GM21390 (cell line): ENCODE results near the gene CARD9.
A peak's percentile ranks its signal among the peaks of the same experiment; 100 is the strongest.

ENCODE experiments used
- ATAC-seq: cut with Tn5 transposase; IDR thresholded peaks from one replicate; pipeline ENCODE4 v1.9.1; 2021; ENCODE audit not compliant: unreplicated experiment

The CARD9 gene

DNA sequence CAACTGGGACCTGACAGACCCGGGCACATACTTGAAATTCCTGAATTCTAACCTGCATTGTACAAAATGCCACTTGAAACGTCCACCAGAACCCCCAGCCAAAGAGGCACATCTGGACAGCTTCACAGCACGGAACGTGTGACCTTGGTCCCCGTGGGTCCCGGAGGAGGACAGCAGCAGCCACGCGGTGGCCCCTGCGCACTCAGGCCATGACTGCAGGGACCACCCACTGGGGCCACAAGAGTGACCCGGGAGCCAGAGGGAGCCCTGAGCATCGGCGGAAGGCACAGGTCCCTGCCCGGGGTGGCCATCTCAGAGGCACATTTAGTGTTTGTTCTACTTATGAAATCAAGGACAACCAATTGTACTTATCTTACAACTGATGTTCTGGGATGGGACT is 28.6 kb upstream of the CARD9 start:
- no peak for ATAC-seq

- no peak for ATAC-seq
These were observed 27.9 kb upstream of the CARD9 start for GRCh38 chr9:136401173-136401922.

- ATAC-seq, result peak; percentile 72
These were observed 26.8 kb upstream of the CARD9 start, which contains the start of gene SNAPC4 for GRCh38 chr9:136400038-136400834. SNAPC4 (minus strand) TSS chr9:136400170; CDS start chr9:136398428, 1,742 bp downstream.

GRCh38 chr9:136399176-136400037 is 25.9 kb upstream of the CARD9 start:
- ATAC-seq, result peak; percentile 33

DNA sequence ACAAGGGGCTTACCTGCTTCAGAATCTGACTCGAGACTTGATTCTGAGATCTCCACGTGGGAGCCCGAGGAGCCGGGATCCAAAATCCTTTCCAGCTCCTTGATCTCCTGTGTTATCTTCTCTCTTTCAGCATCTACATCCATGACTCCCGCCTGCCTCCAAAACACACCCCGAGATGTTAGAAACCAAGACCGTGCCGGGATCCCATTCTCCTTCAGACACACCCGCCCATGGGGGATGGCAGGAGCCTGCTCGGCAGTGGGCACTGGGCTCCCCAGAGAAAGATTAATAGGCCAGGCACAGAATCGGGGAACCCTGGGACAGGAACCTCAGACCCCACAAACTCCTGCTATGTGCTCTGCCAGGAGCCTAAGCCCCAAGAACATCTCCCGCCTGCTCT is 24.8 kb upstream of the CARD9 start:
- ATAC-seq, result no peak

GRCh38 chr9:136397643-136398042 is 24.2 kb upstream of the CARD9 start:
- ATAC-seq, result no peak

DNA sequence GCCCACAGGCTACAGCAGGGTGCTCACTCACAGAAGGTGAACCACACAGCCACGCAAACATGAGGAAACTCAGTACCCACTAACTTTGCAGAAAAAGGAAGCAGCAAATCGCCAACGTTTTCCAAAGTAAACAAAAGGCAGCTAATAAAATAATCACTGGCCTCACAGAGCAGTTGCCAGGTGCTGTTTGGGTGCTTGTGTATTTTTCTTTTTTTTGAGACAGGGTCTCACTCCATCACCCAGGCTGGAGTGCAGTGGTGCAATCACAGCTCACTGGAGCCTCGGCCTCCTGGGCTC is 22.7 kb upstream of the CARD9 start:
- ATAC-seq, result no peak

- no peak for ATAC-seq
These were observed 22.1 kb upstream of the CARD9 start for GRCh38 chr9:136395345-136396218.

DNA sequence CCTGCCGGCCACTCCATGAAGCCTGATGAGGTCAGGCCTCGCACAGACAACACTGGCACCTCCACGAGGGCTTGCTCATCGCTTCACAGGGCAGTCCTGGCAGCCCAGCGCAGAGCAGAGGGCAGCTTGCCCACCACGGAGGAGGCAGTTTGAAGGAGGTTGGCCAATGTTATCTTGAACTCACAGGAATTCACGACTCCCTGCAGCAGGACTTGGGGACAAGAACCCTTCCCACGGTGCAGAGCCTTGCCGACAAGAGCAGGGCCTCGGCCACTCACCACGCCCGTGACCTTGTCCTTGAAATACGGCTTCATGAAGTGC is 21.5 kb upstream of the CARD9 start:
- ATAC-seq, result no peak

GRCh38 chr9:136394312-136395019 is 21.0 kb upstream of the CARD9 start:
- ATAC-seq, result no peak

- no peak for ATAC-seq
These were observed 20.1 kb upstream of the CARD9 start for GRCh38 chr9:136393531-136393930.

- ATAC-seq, result no peak
These were observed 19.3 kb upstream of the CARD9 start for GRCh38 chr9:136392538-136393449.

- no peak for ATAC-seq
These were observed 18.5 kb upstream of the CARD9 start for GRCh38 chr9:136391737-136392537.

DNA sequence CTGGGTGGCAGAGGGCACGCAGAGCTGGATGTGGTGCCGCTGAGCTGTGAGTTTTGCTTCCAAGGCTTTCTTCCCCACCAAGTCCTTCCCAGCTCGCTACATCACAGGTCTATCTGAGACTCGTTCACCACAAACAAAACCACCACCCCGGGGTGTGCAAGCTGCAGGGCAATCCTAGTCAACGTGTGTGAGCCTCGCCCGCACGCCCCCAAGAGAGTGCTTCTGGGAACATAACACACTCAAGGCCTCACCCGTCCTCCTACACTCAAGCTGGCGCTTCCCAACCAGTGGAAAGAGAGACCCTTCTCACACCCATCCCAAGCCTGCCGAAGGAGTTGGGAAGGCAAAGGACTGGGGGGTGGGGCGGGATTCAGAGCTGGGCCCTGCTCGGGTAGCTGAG is 15.9 kb upstream of the CARD9 start:
- ATAC-seq, result no peak

DNA sequence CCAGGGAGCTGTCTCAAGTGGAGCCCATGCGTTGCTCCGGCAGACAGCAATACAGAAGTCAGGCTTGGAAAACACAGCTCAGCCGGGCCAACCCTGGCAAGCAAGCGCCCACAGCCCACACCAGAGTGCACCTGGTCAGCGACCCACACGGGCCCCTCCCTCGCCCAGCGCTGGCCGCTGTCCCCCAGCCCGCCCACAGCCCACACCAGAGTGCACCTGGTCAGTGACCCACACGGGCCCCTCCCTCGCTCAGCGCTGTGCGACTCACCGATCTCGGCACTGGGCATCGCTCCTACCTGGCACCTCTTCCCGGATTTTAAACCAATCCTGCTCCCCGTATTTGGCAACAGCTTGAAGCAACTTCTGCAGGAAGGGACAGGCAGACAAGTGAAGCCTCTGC is 13.7 kb upstream of the CARD9 start:
- ATAC-seq, result no peak

- ATAC-seq, result no peak
These were observed 12.5 kb upstream of the CARD9 start for GRCh38 chr9:136386018-136386417.

DNA sequence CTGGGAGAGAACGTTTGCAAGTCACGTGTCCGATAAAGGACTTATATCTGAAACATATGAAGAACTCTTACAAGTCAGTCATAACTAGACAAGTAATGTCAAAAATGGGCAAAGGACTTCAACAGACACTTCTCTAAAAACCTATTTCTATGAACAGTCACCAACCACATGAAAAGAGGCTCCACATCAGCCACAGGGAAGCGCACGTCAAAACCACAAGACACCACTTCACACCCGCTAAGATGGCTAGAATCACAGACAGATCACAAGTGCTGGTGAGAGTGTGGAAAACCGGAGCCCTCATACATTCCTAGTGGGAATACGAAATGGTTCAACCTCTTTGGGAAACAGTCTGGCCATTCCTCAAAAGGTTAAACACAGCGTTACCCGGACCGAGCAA is 11.5 kb upstream of the CARD9 start:
- no peak for ATAC-seq

DNA sequence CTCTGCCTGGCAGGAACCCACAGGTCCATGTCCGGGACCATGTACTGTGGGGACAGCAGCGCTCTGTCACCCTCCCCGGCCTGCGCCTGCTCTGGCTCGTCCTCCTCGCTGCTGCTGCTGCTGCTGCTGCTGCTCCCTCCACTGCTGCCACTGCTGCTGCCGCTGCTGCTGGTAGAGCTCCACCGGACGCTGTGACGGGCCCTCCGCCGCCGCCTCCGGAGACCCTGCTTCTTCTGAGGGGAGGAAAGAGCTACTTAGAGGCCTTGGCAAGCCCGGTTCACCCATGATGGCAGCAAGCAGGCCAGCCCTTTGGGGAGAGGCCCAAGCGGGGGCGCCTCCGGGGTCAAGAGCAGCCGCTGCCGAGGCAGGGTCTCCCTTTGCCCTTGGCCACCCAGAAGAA is 10.0 kb upstream of the CARD9 start:
- ATAC-seq, result no peak
